Pancreas (tissue), 10 donors: ENCODE data around the gene NR5A1. TPM values are rescaled to one million over a fixed set of nuclear protein-coding genes. Genes with fewer than 3 reads are reported as not detected.
A peak's percentile ranks its signal among the peaks of the same experiment; 100 is the strongest.

ENCODE experiments used
- ATAC-seq, 4 donors: fragments of 200-7000 bp; cut with Tn5 transposase; one replicate each; pipeline versions ENCODE4 v1.8.0 to v1.9.1; 2020; ENCODE audit warnings: mild to moderate bottlenecking in 4 of 4, moderate library complexity in 4 of 4
- DNase-seq, 6 donors: peaks; one replicate each; pipeline ENCODE4 v3.0.0-alpha.2; 2020
- FAIRE-seq: peaks from 2 replicates; lab custom pipeline; 2012; peaks lifted over from hg19 to GRCh38; lab: Jason Lieb, UNC
- H3K27ac ChIP-seq, 4 donors: fragments of 200-600 bp; sonication (generic); 1 replicate in 3 of 4; 2 replicates in 1 of 4; pipeline versions ENCODE4 v1.5.0 to v1.8.0; 2020
- H3K27me3 ChIP-seq, 4 donors: fragments of 200-600 bp; one replicate each; pipeline ENCODE4 v1.8.0; 2021
- H3K36me3 ChIP-seq, 3 donors: fragments of 200-600 bp; sonication (generic) in 1 of 3; one replicate each; pipeline versions ENCODE4 v1.5.0 to v1.8.0; 2020 to 2021
- H3K4me1 ChIP-seq, 3 donors: fragments of 200-600 bp; one replicate each; pipeline ENCODE4 v1.8.0; 2021
- H3K4me3 ChIP-seq, 4 donors: fragments of 200-600 bp; sonication (generic) in 2 of 4; one replicate each; pipeline versions ENCODE4 v1.5.0 to v1.8.0; 2020 to 2021
- H3K9me3 ChIP-seq, 4 donors: fragments of 200-600 bp; one replicate each; pipeline ENCODE4 v1.8.0; 2021
- CTCF ChIP-seq, 4 donors: fragments of 200-600 bp; sonication (generic) in 3 of 4; IDR thresholded peaks; one replicate each; pipeline versions ENCODE4 v1.5.0 to v1.8.0; 2021; ENCODE audit warnings: antibody characterized with exemption in 4 of 4
- WGBS, 2 donors: extraction: QIAGEN DNeasy Blood & Tissue Kit; methylation state at CpG; one replicate each; pipeline ENCODE4 v1.1.7; 2013; 5-methylcytosine and 5-hydroxymethylcytosine counted together
- intact Hi-C, 3 donors: fragments of 100-400 bp; cut with DNase I; formaldehyde crosslinking; loops; one replicate each; pipeline versions ENCODE4 v1.11.1 to v1.14.2; 2022
- polyA plus RNA-seq, 2 donors: library from polyadenylated mRNA; stranded (reverse); fragments of 200-250 nt; gene quantifications; one replicate each; pipeline ENCODE4 v1.2.3, GENCODE V29; 2013
- total RNA-seq, 6 donors: library from RNA; stranded (reverse); fragmentation: NEBNext Ultra II Directional in 4 of 6; extraction: Animal tissue kit (Norgen Biotek cat#: 25700) in 4 of 6; gene quantifications; one replicate each; pipeline versions ENCODE4 v1.2.1 to v1.2.4, GENCODE V29; 2021 to 2023
- donor health status: healthy with polysubstance abuse.
- donor health status: DM: no; HTN: no; CAD: no; lungs with moderate emphysema.
- donor health status: DM: no; HTN: no; CAD: no.
- donor health status: control.
- donor health status: control.
- donor health status: Bipolar disorder and iron deficiency.
- donor health status: DM: yes; HTN: yes; CAD: no.
- donor health status: DM: no; HTN: no; CAD: no.
- donor health status: DM: no; HTN: no; CAD: no.
- donor health status: DM: yes; HTN: yes; CAD: no.

The NR5A1 gene
- total and polyA plus RNA-seq, 8 donors: 0.05 to 0.28 TPM; not detected in 6

- no peaks in the 10 kb centered on the region for H3K36me3 ChIP-seq
- H3K27me3 ChIP-seq: peaks cover 0 to 2% (median 0%) of the 10 kb centered on the region in 4 donors
- H3K4me1 ChIP-seq: no peaks in the 10 kb centered on the region
- H3K9me3 ChIP-seq: no peaks in the 10 kb centered on the region
- no peak for FAIRE-seq
- ATAC-seq: no peak
- DNase-seq: peak in 1 of 6 donors; percentile 50
- H3K27ac ChIP-seq: no peak overlapping the region
- H3K4me3 ChIP-seq: no peak overlapping the region
- intact Hi-C loops: no loop called here
- WGBS, 2 donors: 30 to 33% methylated on average over 39 to 40 of the region's 40 CpGs
- TF ChIP-seq CTCF (IDR thresholded peaks at IDR 0.05): no peak
Measured at GRCh38 chr9:124487260-124488182, 19.7 kb downstream of the NR5A1 start.

GRCh38 chr9:124486778-124487259, 20.4 kb downstream of the NR5A1 start:
- DNase-seq (peak in 1 of 6 donors; percentile 26), FAIRE-seq (no peak), ATAC-seq (no peak)
- Histone ChIP-seq H3K36me3 (no peaks in the 10 kb centered on the region), H3K27ac (no peak overlapping the region), H3K9me3 (no peaks in the 10 kb centered on the region), H3K4me1 (no peaks in the 10 kb centered on the region), H3K4me3 (no peak overlapping the region), H3K27me3 (peaks cover 0 to 2% (median 0%) of the 10 kb centered on the region in 4 donors)
- 26 to 39% methylated on average over 17 of the region's 17 CpGs for WGBS, 2 donors
- intact Hi-C loops: no loop called here
- no peak for TF ChIP-seq CTCF (IDR thresholded peaks at IDR 0.05)

- peaks cover 0 to 2% (median 0%) of the 10 kb centered on the region in 4 donors for H3K27me3 ChIP-seq
- peak in 1 of 6 donors; percentile 55 for DNase-seq
- no peak overlapping the region for H3K4me3 ChIP-seq
- intact Hi-C loops: no loop called here
- no peaks in the 10 kb centered on the region for H3K9me3 ChIP-seq
- no peak for TF ChIP-seq CTCF (IDR thresholded peaks at IDR 0.05)
- ATAC-seq: no peak
- H3K27ac ChIP-seq: no peak overlapping the region
- H3K4me1 ChIP-seq: no peaks in the 10 kb centered on the region
- H3K36me3 ChIP-seq: no peaks in the 10 kb centered on the region
- WGBS, 2 donors: 38 to 47% methylated on average over 15 of the region's 15 CpGs
- no peak for FAIRE-seq
Measured at GRCh38 chr9:124485936-124486335, 21.3 kb downstream of the NR5A1 start.

- peaks cover 0 to 2% (median 0%) of the 10 kb centered on the region in 4 donors for H3K27me3 ChIP-seq
- H3K9me3 ChIP-seq: no peaks in the 10 kb centered on the region
- intact Hi-C loops: no loop called here
- DNase-seq: peak in 1 of 6 donors; percentile 37
- H3K4me3 ChIP-seq: no peak overlapping the region
- H3K4me1 ChIP-seq: no peaks in the 10 kb centered on the region
- no peak for ATAC-seq
- TF ChIP-seq CTCF (IDR thresholded peaks at IDR 0.05): no peak
- WGBS, 2 donors: 61 to 77% methylated on average over 12 to 13 of the region's 13 CpGs
- no peak overlapping the region for H3K27ac ChIP-seq
- no peaks in the 10 kb centered on the region for H3K36me3 ChIP-seq
- FAIRE-seq: no peak
Measured at GRCh38 chr9:124485201-124485600, 22.0 kb downstream of the NR5A1 start.
